CD4-positive, alpha-beta T cell treated with Interleukin-4 for 4 hours (primary cell): ENCODE results near the gene CD164L2.
"Not testable (repeated sequence)": the region's sequence is repeated elsewhere in the genome, so short reads cannot be mapped to it uniquely, and the experiment has no call there.

ENCODE experiments used
- DNase-seq: peaks from one replicate; pipeline ENCODE4 v3.0.0-alpha.2; 2020

Gene CD164L2

DNA sequence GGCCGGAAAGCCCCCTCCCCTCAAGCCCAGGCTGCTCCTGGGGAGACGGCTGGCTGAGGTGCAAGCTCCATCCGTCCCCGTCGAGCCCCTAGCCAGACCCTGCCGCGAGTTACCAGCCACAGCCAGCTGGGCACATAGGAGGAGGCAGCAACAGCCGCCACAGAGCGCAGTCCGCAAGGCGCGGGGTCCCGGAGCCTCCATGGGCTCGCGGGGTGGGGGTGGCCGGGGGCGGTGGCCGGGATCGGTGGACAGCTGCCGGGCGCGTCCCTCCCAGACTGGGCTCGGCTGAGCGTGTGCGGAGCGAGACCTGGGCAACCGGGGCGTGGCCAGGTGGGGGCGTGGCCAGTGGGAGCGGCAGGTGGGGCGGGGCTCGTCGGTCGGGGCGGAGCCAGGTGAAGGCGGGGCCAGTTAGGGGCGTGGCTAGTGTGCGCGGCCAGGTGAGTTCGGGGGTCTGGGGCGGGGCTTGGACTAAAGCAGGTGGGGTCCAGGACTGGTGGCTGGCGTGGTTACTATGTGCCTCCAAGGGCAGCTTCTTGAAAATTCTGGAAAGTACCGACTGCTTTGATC, at the start of gene CD164L2:
Gene CD164L2, minus strand, starts transcription at position 295 of the 567 bp plus-strand sequence. Its CDS starts 94 bp downstream, at position 201.
- no peak for DNase-seq

DNA sequence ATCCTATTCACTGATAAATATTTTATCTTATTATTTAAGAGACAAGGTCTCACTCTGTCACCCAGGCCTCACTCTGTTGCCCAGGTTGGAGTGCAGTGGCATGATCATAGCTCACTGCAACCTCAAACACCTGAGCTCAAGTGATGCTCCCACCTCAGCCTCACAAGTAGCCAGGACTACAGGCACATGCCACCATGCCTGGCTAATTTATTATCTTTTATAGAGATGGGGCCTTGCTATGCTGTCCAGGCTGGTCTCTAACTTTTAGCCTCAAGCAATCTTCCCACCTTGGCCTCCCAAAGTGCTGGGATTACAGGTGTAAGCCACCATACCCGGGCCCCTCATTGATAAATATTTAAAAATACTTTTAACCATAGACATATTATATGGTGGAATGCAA, 49.6 kb upstream of the CD164L2 start:
- DNase-seq = not testable (repeated sequence)

DNA sequence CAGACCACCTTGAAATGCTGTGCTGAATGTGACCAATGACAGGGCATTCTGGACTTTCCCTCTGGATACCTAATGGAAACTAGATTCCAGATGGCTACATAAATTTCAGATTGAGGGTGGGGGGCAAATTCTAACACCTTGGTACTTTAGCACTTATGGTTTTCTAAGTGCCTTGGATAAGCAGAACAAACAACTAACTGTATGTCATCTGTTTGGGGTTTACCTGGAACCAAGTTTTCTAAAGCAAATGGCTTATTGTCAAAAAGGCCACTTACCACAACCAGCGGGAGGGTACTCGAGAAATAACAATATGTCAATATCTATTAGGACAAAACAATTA, 48.4 kb upstream of the CD164L2 start:
- DNase-seq = no peak

DNA sequence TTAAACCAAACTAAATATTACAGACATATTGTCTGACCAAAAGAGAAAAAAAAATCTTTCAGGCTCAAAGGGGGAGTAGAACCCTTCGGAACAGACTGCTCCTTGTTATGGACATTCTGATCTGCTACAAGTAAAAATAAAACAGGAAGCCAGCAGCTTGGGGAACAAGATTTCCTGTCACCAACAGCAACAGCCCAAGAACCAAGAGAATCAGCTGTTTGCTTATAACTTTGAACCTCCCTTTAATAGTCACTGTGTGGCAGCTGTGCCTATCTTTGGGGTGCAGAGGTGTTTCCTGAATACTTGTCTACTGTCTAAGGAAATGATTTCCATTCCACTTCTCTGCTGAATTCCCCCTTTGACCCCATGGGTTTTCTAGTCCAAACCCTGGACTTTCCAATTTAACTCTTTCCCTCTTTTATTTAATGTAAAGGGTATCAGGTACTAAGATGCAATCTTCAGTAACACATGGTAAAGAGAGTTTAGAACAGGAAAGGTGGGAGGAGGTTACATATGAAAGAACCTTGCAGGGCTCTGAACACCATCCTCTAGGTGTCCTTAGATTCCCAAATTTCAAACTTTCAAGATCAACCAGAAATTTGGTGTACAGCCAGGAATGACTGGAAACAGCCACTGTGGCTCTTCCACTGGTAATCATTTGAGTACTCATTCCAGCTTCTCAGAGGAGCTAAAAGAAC, 47.9 kb upstream of the CD164L2 start:
- peak; percentile 55 for DNase-seq

DNA sequence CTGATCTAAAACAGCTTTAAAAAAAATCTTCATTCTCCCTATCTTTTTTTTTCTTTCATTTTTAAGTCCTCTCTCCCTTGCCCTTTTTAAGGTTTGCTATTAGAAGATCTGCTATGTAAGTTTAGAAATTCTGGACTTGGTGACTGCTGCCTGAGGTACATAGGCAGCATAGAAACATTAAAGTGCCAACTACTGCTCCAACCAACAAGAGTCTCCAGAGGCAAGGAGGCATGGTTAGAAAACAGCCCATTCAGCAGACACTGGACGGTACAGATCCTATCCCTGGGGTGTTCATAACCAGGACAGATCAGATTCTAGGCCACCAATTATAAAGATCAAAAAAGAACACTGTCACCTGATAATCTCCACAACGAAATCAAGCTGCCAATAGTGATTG, 45.9 kb upstream of the CD164L2 start:
- DNase-seq = no peak

DNA sequence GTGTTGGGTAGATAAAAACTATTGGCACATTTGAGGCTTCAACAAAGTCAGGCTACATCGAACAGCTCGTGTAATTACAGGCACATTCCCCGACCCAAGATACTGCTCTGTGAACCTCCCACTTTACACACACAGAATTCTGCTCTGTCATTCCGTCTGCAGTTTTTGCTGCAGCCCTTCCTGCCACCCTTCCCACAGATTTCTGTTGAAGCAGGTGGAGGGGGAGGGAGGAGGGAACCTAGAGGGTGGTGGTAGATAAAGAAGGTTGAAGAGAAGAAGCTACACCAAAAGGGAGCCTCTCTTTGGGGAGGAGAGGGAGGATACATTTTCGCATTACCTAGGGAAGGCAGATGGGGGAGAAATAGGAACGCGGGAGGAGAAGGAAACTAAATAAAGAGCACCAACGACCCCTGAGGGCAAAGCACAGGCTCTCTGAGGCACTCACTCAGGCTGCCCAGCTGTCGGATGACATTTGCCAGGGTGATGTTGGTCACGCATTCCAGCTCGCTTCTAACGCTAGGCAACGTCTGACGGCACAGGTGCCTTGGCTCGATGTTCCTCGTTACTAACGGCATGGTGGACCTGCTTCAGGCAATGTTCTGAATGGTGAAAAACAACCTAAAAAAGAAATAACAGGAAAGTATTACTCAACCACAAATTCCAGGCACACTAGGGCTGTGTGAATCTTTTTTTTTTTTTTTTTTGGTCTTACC, 45.3 kb upstream of the CD164L2 start:
- peak; percentile 65 for DNase-seq

DNA sequence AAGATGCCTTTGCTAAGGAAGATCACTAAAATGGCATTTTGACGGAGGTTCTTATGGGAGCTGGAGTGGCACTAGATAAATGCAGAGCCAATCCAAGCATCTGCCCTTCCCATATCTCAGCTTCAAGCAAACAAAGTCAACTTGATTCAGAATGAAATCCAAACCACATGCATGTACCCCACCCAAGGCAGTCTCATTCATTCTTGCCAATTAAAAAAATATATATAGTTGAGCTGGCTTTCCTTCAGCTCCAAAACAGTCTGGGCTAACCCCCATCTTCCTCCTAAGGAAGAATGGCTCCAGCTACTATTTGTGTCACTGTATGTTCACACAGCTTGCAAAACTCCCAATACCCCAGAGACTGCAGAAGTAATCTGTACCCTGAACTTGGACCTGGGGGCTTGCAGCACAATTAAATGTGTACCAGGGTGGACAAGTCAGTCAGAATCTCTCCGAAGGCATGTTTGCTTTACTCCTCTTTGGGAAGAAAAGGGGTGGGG, 44.7 kb upstream of the CD164L2 start:
- DNase-seq = no peak

DNA sequence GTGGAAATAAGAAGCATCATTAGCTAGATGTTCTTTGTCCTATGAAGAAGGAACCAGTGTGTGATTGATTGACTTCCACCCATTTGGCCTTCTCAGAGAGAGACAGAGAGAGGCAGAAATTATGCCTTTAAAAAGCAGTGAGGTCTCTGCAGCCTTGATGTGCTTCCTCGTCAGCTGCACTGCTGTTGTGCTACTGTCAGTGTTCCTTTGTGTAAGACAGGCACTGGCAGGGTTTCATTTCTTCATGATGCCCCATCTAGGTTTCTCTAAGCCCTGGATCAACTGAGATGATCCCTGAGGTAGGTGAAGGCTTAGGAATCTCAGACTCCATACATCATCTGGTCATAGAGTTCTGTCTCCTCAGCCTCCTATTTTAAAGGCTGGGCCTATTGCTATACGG, 44.2 kb upstream of the CD164L2 start:
- DNase-seq = no peak

DNA sequence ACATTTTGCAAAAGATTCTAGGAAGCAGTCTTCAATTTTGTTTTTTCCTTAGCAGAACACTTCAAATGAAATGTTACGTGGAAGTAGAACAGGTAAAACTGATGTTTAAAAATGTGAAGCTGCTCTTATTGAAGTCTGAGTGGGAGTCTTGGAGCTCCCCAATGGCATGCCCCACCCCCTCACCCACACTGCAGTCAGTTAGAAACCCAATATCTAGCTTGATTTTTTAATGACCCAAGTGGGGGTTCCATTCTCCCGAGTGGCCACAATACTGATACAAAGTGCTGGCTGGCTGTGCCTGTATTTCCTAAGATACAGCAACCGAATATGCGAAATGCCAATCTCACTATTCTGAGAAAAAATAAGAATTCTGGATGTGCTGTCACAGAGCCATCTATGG, 40.6 kb upstream of the CD164L2 start:
- no peak for DNase-seq

DNA sequence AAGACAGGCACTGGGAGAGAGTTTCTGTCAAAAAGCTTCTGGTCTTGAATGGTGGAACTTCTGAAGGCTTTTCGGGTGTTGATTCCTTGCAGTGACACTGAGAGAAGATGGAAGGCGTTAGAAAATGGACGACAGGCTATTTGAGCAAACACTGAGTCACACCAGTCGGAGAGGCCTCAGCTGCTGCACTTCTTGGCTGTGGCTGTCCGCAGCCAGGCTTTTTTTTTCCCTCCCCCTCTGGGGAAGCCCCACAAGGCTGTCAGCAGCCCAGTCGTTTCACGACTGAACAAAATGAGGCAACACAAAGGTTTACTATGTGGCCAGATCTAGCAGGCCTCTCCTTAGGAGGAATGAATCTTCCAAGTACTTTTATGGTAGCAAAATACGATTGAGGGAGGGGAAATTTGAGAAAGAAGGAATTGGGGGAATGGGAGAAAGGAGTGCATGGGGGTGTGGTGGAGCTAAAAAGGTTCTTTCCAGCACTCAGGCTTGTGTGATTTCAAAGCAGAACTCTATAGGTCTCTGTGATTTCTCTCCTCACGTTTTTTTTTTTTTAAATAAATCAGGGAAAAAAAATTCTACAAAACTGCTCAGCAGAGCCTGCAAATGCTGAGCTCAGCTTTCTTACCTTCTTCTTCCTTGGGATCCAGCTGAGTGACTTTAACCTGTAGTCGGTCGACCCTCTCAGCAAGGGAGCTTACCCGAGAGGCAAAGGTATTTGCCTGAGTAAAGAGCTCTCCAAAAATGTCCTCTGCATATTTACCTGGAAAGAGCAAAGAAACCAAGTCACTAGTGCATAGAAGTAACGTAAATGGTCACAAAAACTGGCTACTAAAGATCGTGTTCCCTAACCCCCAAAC, 35.4 kb upstream of the CD164L2 start:
- peak; percentile 72 for DNase-seq

DNA sequence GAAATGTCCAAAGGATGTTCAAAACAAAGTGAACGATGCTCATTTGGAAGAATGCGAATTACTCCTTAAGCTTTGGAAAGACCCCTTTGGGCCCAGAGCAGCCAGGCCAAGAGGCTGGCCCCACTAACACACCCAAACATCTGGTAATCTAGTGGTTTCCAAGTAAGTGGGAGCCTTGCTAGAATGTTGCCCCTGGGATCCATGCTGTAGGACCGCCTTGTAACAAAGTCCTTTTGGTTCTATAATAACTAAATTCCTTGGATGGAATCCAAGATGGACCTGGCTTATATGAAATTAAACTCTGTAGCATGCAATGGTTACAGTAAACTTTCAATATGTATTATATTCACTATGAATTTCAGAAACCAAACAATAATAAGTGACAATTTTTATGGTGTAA, 34.6 kb upstream of the CD164L2 start:
- no peak for DNase-seq

DNA sequence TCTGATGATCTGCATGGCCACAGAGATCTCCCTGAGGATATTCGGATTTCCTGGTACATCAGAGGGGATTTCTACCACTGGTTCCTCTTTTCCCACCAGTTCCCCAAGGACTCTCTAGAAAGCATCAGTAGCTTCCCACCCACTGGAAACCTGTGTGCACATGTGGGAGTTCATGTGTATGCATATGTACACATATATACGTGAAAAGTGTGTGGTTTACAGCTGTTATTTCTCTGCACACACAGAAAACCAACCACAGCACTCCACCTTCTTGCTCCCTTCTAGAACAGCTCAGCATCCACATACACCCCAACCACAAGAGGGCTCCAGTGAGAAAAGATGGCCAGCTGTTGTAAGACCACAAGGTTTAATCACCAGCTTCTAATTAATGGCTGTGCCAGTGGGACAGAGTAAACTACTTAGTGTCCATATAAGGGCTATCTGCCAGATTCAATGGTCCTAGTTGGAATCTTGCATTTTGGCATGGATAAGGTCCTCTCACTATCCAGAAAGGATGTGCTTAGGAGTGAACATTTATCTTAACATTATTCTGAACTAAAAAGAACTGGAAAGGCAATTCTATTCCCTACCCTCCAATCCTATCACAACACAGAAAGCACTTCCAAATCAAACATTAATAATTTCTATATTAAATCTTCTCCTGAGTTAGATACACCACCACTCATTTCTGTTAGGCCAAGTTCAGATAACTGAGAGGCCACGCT, 33.4 kb upstream of the CD164L2 start:
- peak; percentile 76 for DNase-seq

DNA sequence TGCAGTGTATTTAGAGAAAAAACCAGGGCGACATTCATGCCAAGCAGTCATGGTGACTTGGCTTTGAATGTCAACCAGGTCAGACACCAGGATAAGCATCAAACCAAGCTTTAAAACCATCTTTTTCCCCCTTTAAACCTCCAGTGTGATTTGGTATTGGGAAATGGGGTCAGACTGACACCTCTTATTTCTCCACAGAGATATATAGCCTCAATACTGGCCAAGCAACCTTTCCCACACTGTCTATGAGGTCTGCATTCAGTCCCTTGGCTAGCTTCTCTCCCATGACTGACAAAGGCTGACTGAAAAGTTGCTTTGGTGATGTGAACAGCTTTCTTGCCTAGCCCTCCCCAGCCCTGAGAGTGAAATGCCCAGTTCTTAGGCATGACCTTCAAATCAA, 31.0 kb upstream of the CD164L2 start:
- DNase-seq = no peak

DNA sequence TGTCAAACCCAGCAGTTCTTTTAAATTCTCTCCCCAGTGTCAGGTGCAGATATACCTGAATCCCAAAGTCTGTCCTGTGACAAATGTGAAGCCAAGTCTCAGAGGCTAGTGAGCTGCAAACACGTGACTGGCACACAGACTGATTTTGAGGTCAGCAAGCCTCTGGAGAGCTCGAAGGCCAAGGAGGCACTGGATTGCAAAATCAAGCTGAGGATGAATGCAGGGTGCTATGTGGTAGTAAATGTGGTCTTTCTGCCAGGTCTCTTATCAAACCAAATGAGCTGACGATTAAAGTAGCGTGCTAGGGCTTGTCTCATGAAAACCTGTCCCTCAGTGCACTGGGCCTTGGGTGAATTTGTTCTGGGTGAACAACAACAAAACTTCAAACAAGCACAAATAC, 29.9 kb upstream of the CD164L2 start:
- no peak for DNase-seq

DNA sequence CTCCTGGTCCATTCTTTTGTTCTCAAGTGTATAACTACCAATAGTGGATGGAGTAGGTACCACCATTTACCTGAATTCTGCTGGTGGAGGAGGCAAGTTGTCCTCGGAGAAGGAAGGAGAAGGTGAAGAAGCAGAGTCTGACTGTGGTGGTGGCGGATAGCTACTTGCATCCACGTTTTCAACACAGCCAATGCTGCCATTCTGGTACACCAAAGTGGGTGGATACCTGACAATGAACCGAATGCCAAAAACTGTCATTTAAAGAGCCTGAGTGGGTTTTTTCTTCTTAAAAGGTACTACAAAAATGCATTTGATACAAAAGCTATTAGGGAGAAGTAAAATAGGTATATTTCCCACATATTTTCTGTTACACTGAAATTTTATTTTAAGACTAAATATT, 29.4 kb upstream of the CD164L2 start:
- DNase-seq = no peak

DNA sequence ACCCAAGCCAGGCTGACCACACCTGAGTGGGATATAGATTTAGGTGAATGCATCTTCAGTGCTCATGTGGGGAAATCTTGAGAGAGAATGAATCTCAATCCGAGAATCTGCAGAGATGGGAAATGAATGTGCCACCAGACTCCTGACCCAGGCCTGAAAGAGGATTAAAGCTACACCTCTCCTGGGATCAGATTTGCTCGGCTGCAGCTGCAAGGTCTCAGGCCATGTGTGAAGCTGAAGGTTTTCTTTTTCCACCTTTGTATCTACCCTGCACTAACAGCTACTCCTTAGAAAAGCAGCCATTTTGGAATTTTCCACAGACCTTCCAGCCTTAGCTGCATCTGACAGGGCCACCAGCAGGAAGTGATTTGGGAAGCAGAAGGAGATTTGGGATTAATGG, 27.6 kb upstream of the CD164L2 start:
- no peak for DNase-seq

DNA sequence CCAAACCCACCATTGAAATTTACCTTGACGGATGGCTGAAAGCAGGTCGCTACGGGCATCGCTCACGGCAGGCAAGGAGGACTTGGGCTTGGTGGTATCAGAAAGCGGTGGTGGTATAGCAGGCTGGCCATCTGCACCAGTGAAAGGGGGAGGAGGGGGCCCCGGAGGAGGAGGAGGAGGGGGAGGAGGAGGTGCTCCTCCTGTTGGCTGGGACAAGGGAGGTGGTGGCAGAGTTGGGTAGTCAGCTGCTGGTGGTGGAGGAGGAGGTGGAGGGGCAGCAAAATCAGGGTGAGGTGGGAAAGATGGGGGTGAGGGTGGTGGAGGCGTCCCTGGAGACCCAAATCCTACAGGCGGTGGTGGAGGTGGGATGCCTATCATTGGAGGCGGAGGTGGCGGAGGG, 26.5 kb upstream of the CD164L2 start:
- DNase-seq = no peak

DNA sequence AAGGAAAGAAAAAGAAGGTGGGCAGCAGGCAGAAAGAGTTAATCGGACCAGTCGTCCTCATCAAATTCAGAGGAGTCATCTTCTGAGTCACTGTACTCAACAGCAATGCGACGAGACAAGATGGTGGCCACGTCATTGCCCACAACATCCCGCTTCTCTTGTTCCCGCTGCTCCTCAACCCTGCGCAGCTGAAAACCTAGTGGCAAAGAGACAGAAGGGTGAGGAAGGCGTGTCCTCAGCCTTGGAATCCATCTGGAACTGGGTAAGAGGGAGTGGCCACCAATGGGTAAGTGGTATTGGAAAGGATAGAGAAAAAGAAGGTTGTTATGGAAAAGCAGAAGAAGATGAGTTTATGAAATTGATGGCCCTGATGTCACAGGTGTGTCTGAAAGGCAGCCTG, 25.0 kb upstream of the CD164L2 start:
- no peak for DNase-seq

DNA sequence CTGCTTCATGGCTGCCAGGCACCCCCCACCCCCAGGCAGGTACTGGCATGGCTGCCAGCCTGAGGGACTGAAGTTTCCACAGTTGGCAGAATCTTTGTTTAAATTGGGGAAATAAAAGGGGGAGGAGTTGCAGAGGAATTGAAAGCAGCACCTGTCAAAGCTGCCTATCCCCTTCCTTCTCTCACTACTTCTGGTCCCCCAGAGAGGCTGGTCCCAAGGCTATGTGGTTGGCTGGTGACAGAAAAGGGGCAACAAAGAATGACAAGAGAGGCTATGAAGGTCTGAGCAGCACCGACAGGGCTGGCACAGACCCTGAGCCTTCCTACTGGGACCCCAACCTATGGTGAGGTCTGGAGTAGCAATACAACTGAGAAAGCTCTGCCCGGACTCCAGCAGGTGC, 23.7 kb upstream of the CD164L2 start:
- DNase-seq = not testable (repeated sequence)

DNA sequence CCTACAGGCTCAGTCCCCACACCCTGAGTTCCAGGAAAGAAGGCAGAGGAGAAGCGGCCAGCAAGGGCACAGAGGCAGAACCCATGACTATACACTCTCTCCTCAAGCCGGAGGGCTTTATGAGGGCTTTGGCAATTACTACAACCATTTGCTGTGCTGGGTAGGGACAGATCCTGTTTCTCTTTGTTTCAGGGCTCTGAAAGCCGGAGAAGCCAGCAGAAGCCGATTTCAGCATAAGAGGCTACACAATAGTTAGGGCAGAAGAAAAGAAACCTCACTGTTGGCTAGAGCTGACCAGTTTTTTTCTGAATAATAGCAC, 23.2 kb upstream of the CD164L2 start:
- DNase-seq = no peak

DNA sequence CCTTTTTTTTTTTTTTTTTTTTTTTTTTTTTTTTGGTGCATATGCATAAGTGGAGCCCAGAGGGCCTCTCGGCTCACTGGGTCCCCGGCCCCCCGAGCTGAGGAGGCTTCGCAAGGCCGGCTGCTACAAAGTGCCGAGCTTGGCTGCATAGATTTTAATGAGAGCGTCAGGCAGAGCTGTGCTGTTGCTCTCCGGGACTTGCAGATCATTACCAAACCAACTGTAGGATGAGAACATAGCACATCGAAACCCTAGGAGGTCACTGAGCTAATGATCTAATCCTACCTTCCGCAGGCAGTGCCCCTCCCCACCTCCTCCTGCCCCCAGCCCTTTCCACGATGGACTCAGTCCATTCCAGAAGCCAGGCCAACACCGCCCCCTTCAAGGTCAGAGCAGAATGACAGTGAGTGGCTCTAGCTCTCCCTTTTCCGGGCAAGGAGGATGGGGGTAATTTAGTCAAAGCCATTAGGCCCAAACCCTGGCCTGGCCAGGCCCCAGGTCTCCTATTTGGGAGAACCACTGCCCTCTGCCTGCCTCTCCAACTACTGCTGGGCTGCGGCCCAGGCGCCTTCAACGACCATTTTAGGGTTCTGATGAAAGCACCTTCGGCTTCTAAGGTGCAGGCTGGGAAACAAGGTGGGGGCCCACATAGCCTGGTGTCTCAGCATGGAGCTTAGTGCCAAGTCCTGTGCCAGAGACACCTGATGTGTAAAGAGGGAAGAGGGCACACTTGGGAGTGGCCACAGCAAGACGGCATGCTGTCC, 22.6 kb upstream of the CD164L2 start:
- not testable (repeated sequence) for DNase-seq

DNA sequence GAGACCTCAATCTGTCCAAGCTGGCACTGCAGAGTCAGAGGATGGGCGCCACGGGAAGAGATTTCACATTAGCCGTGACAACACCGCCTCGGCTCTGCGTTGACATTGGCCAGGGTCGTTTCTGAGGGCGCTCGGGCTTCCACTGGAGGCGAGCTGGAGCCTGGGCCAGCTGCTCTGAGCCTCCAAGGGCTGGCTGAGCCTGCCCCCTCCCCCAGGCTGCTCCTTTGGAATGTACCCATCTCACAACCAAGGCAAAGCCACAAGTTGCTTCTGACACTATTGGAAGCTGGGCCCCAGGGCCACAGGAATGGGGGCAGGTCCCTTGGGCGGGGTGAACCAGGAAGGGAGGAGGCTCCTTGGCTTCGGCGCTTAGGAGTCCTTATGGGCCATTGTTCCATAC, 21.9 kb upstream of the CD164L2 start:
- no peak for DNase-seq
